ENCODE data around the gene OTUB2. TPM values are rescaled to one million over a fixed set of nuclear protein-coding genes. Genes with fewer than 3 reads are reported as not detected.

Gene OTUB2
- total and polyA plus RNA-seq, 2 donors (not counting 3 experiments of a cell fraction or from before 2014, with no cell fraction given) = 0.70 to 1.6 TPM

DNA sequence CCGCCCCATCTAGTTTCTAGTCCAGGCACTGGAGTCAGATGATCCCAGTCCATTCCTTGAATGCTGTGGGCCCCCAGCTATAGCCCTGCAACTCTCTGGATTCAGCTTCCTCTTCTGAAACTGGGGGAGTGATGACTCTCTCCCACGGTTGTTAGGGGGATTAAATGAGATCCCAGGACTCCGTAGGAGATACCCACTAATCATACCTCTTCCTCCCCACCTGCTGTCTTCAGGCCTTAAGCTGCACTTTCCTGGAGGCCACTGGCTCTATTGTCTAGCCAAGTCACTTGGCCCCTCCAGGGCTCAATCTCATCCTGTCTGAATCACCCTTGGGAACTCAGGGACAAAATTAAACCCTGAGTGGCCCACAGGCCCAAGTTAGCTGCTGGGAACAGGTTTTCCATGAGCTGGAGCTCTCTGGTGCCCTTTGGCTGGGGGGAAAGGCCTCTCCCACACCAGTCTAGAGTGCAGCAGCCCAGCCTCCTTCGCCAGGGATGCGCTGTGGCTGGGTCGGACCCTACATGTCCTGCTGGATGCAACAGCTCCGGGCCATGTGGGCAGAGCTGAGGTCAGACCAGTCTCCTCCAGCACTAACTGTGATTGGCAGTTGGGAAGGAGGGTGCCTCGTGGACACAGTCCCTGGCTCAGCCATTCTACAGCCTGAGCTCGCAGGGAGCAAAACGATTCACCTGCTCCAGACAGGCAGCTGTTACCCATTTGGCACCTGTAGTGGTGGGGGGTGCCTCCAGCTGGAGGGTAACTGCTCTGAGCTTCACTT, 43.7 kb upstream of the OTUB2 start:
- no peaks in the 10 kb centered on the region for H3K9me1 ChIP-seq (replicated peaks; ENCODE audit: control insufficient read depth, extremely low read depth, insufficient read depth, low read length)
- no peak overlapping the region for H3K4me2 ChIP-seq (ENCODE audit: insufficient read depth, low read length)
- intact Hi-C loops (cut with micrococcal nuclease) (no loop called here), dilution Hi-C loops (cut with MboI; ENCODE audit: extremely low pct_ligation_motif_present, low sequenced_read_pairs) (no loop called here)
- DNase-seq (ENCODE audit: low read depth, low spot score) (no peak), FAIRE-seq (no peak)
- H3K79me2 ChIP-seq (ENCODE audit: control insufficient read depth, insufficient read depth, low read length) = no peaks in the 10 kb centered on the region
- H4K20me1 ChIP-seq (replicated peaks; ENCODE audit: control insufficient read depth, extremely low read depth, insufficient read depth, low read length) = no peaks in the 10 kb centered on the region
- no TSS peak for BruUV-seq (replicated peaks)
- TF ChIP-seq JUN (IDR thresholded peaks at IDR 0.05; ENCODE audit: borderline replicate concordance, insufficient read depth, insufficient read length, low read depth) = no peak
- no peak for TF ChIP-seq POLR2AphosphoS5 (IDR thresholded peaks at IDR 0.05; ENCODE audit: insufficient read depth, low read depth, low read length)
- TF ChIP-seq, protein P1, sequence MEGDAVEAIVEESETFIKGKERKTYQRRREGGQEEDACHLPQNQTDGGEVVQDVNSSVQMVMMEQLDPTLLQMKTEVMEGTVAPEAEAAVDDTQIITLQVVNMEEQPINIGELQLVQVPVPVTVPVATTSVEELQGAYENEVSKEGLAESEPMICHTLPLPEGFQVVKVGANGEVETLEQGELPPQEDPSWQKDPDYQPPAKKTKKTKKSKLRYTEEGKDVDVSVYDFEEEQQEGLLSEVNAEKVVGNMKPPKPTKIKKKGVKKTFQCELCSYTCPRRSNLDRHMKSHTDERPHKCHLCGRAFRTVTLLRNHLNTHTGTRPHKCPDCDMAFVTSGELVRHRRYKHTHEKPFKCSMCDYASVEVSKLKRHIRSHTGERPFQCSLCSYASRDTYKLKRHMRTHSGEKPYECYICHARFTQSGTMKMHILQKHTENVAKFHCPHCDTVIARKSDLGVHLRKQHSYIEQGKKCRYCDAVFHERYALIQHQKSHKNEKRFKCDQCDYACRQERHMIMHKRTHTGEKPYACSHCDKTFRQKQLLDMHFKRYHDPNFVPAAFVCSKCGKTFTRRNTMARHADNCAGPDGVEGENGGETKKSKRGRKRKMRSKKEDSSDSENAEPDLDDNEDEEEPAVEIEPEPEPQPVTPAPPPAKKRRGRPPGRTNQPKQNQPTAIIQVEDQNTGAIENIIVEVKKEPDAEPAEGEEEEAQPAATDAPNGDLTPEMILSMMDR (IDR thresholded peaks at IDR 0.05; ENCODE audit: extremely low read depth in 1 of 2, insufficient read depth in 1 of 2, low read depth in 1 of 2, low read length in 2 of 2) = no peak
- TF ChIP-seq EZH2 (IDR thresholded peaks at IDR 0.05; ENCODE audit: borderline replicate concordance, low read depth, low read length, severe bottlenecking) = no peak
- TF ChIP-seq POLR2A (IDR thresholded peaks at IDR 0.05; ENCODE audit: low read depth, low read length) = no peak
- TF ChIP-seq MYC (IDR thresholded peaks at IDR 0.05; ENCODE audit: low read depth, low read length) = no peak
- TF ChIP-seq, protein P2, sequence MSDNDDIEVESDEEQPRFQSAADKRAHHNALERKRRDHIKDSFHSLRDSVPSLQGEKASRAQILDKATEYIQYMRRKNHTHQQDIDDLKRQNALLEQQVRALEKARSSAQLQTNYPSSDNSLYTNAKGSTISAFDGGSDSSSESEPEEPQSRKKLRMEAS (IDR thresholded peaks at IDR 0.05; ENCODE audit: insufficient read depth, insufficient read length) = no peak
- no peak for TF ChIP-seq FOS (IDR thresholded peaks at IDR 0.05; ENCODE audit: borderline replicate concordance, insufficient read depth, low read length)
- TF ChIP-seq GATA2 (IDR thresholded peaks at IDR 0.05; ENCODE audit: insufficient read depth, insufficient read length, low read depth, low read length) = no peak
- H3K4me3 ChIP-seq (replicated peaks in 1 of 3; ENCODE audit: insufficient read depth in 1 of 3, low read depth in 1 of 3, low read length in 3 of 3) = no peak overlapping the region
- no peak overlapping the region for H2AFZ ChIP-seq (ENCODE audit: low read depth, low read length)
- no peaks in the 10 kb centered on the region for H3K9me3 ChIP-seq (replicated peaks; ENCODE audit: control insufficient read depth, insufficient read depth, low read length)
- ChIA-PET POLR2A (no interaction called here), CTCF (interaction anchor here (1.1 to 4.3 kb wide), 3 partner anchors 8 to 154 kb away, joined by 3 to 37 read pairs (median 5); no protein-coding TSS in a partner anchor)
- H3K4me1 ChIP-seq (ENCODE audit: control insufficient read depth, extremely low read depth, insufficient read depth, low read length) = no peaks in the 10 kb centered on the region
- H3K36me3 ChIP-seq (ENCODE audit: control insufficient read depth in 2 of 2, extremely low read depth in 1 of 2, insufficient read depth in 2 of 2, low read length in 2 of 2) = no peaks in the 10 kb centered on the region
- no peak overlapping the region for H3K9ac ChIP-seq (replicated peaks; ENCODE audit: extremely low read depth, insufficient read depth, low read length)
- no peaks in the 10 kb centered on the region for H3K27me3 ChIP-seq (ENCODE audit: control insufficient read depth in 2 of 2, insufficient read depth in 2 of 2, low read length in 2 of 2)
- no peak overlapping the region for H3K27ac ChIP-seq (ENCODE audit: insufficient read depth, low read depth, low read length)
